ENCODE data around the gene NPR3. TPM values are rescaled to one million over a fixed set of nuclear protein-coding genes. Genes with fewer than 3 reads are reported as not detected.

NPR3 gene, protein sequence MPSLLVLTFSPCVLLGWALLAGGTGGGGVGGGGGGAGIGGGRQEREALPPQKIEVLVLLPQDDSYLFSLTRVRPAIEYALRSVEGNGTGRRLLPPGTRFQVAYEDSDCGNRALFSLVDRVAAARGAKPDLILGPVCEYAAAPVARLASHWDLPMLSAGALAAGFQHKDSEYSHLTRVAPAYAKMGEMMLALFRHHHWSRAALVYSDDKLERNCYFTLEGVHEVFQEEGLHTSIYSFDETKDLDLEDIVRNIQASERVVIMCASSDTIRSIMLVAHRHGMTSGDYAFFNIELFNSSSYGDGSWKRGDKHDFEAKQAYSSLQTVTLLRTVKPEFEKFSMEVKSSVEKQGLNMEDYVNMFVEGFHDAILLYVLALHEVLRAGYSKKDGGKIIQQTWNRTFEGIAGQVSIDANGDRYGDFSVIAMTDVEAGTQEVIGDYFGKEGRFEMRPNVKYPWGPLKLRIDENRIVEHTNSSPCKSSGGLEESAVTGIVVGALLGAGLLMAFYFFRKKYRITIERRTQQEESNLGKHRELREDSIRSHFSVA
- 5.8 and 6.6 TPM in 2 replicates for total RNA-seq (2014; rRNA removed; shearing (Covaris generic); ENCODE audit: low replicate concordance)

GRCh38 chr5:32710550-32711361 lies at the start of gene NPR3:
Gene NPR3, plus strand, starts transcription at chr5:32711321. Its CDS starts 456 bp downstream, at chr5:32711777.
- DNase-seq, result peak; percentile 44
- H3K27me3 ChIP-seq, result peaks cover 12% of the 10 kb centered on the region
- H3K36me3 ChIP-seq, result no peaks in the 10 kb centered on the region
- peak within 1 kb of the TSS; percentile 57 for H3K4me3 ChIP-seq
- no peaks in the 10 kb centered on the region for H3K9me3 ChIP-seq

DNA sequence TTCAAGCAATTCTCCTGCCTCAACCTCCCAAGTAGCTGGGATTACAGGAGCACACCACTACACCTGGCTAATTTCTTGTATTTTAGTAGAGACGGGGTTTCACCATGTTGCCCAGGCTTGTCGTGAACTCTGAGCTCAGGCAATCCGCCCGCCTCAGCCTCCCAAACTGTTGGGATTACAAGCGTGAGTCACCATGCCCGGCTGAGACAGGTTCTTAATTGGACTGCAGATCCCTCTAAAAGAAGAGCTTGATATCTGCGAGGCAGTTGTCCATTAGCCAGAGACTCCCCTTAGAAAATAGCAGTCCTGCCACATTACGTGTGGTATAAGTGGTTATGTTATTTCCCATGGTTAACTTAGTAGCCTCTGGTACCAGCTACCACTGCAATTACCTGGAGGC lies 46.6 kb upstream of the NPR3 start:
- Histone ChIP-seq H3K9me3 (peaks cover 6% of the 10 kb centered on the region), H3K4me3 (no peak overlapping the region), H3K27me3 (no peaks in the 10 kb centered on the region), H3K36me3 (no peaks in the 10 kb centered on the region)
- no peak for DNase-seq

GRCh38 chr5:32668552-32668951 lies 42.6 kb upstream of the NPR3 start:
- Histone ChIP-seq H3K4me3 (no peak overlapping the region), H3K9me3 (peaks cover 11% of the 10 kb centered on the region), H3K27me3 (no peaks in the 10 kb centered on the region), H3K36me3 (no peaks in the 10 kb centered on the region)
- DNase-seq, result no peak

- no peaks in the 10 kb centered on the region for H3K36me3 ChIP-seq
- H3K4me3 ChIP-seq, result no peak overlapping the region
- no peaks in the 10 kb centered on the region for H3K27me3 ChIP-seq
- no peak for DNase-seq
- H3K9me3 ChIP-seq, result peaks cover 11% of the 10 kb centered on the region
Observed at GRCh38 chr5:32673272-32673671, 37.8 kb upstream of the NPR3 start.

- H3K9me3 ChIP-seq, result peaks cover 4% of the 10 kb centered on the region
- H3K27me3 ChIP-seq, result no peaks in the 10 kb centered on the region
- no peak overlapping the region for H3K4me3 ChIP-seq
- DNase-seq, result no peak
- no peaks in the 10 kb centered on the region for H3K36me3 ChIP-seq
Observed at GRCh38 chr5:32677023-32677422, 34.1 kb upstream of the NPR3 start.

- no peak for DNase-seq
- H3K27me3 ChIP-seq, result no peaks in the 10 kb centered on the region
Observed at GRCh38 chr5:32678472-32678871, 32.6 kb upstream of the NPR3 start.

DNA sequence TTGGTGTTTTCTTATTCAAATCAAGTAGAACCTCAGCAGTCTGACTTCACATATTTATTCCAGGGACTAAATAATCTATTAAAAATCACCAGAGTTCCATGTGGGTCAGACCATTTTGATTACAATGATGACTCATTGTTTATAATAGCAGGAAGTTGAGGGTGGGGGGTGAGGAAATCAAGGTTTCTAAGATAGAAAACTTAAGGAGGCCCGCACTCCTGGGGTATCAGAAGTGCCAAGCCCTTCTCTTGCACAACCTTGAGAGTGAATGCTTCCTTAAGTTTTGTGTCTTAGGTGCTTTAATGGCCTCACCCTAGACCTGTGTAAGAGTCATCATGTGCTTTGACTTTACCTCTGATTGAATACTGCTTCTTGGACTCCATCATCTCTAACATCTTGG lies 31.9 kb upstream of the NPR3 start:
- Histone ChIP-seq H3K36me3 (no peaks in the 10 kb centered on the region), H3K9me3 (peaks cover 7% of the 10 kb centered on the region), H3K4me3 (no peak overlapping the region), H3K27me3 (no peaks in the 10 kb centered on the region)
- DNase-seq, result no peak

More at GRCh38 chr5:32678472-32678871, 32.6 kb upstream of the NPR3 start:
- Histone ChIP-seq H3K9me3 (peaks cover under 1% of the 10 kb centered on the region), H3K36me3 (no peaks in the 10 kb centered on the region), H3K4me3 (no peak overlapping the region)

DNA sequence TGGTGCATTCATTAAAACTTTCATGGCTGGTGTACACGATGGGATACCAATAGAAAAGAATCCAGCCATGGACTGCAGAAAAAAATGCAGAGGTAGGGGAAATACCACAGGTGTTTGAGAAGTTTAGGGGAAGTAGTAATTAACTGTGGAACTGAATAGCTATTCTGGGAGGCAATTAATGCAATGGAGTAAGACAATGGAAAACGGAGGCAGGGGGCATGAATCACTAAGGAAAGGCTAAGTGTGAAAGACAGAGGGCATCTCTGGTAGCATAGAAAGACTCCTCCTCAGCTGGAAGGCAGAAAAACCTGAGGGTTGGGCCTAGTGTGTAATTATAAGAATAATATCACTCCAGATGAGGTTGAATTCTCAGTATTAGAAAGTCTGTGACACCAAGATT lies 30.9 kb upstream of the NPR3 start:
- H3K27me3 ChIP-seq, result no peaks in the 10 kb centered on the region
- no peak for DNase-seq
- H3K36me3 ChIP-seq, result no peaks in the 10 kb centered on the region
- H3K9me3 ChIP-seq, result peaks cover 9% of the 10 kb centered on the region
- no peak overlapping the region for H3K4me3 ChIP-seq

DNA sequence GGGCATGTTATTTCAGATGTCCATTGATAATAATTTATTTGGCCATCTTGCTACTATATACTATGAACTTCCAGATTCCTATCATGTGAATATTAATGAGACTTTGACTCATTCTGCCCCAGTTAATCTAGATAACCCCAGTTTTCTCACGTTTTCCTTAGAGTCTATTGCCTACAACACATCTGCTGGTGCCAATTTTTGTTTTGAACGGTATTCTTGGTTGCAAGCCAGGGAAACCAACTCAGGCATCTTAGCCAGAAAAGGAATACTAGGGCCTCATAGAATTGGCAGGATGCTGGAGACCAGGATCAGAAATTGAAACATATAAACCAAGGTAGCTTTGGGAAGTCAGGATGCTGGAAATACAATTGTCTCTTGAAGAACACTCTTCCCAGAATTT lies 28.0 kb upstream of the NPR3 start:
- H3K9me3 ChIP-seq, result peaks cover 11% of the 10 kb centered on the region
- no peak overlapping the region for H3K4me3 ChIP-seq
- DNase-seq, result peak; percentile 43
- H3K36me3 ChIP-seq, result no peaks in the 10 kb centered on the region
- no peaks in the 10 kb centered on the region for H3K27me3 ChIP-seq

DNA sequence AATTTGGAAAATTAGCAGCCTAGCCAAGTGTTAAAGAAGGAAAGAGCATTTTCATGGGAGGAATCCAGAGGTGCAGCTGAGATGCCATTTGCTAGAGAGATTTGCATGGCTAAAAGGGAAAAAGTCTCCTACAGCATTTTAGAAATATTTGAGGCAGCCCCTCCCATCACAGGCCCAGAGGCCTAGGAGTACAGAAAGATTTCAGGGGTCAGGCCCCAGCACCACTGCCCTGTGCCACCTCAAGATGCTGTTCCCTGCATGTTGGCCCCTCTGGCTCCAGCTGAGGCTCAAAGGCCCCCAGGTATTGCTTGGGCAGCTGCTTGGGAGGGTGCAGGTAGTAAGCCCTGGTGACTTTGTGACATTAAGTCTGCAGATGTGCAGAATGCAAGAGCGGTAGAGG lies 26.9 kb upstream of the NPR3 start:
- no peaks in the 10 kb centered on the region for H3K27me3 ChIP-seq
- peaks cover 11% of the 10 kb centered on the region for H3K9me3 ChIP-seq
- no peak overlapping the region for H3K4me3 ChIP-seq
- no peaks in the 10 kb centered on the region for H3K36me3 ChIP-seq
- DNase-seq, result no peak

DNA sequence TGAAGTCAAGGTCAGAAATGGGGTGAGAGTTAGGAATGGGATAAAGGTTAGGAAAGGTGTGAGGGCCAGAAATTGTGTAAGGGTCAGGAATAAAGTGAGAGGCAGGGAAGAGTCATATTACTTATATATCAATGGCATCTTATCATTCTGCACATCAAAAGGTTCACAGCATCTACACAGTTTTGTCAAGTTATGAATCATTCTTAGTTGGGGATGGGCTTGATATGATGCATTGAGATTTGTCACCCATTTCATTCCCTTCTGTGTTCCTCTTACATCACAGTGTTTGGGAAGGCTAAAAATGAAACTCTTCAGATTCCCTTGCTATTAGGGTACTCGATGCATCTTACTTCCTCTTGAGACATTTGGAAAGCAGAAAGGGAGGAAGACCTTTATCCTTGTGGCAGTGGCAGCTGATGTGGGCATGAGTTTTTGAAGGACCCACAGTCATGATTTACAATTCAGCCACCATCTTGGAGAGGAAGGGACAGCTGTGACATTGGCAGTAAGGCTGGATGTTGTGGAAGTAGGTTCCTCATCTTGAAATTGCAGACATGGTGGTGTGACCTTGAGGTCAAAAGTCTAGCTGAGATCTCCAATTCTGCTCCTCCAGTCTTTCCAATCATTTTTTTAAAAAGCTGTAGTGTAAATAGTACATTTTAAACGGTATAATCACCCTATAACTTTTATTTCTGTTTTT lies 24.2 kb upstream of the NPR3 start:
- no peak for DNase-seq
- Histone ChIP-seq H3K4me3 (no peak overlapping the region), H3K36me3 (no peaks in the 10 kb centered on the region), H3K9me3 (peaks cover 11% of the 10 kb centered on the region), H3K27me3 (no peaks in the 10 kb centered on the region)

GRCh38 chr5:32687499-32687831 lies 23.7 kb upstream of the NPR3 start:
- Histone ChIP-seq H3K36me3 (no peaks in the 10 kb centered on the region), H3K27me3 (no peaks in the 10 kb centered on the region), H3K9me3 (peaks cover 11% of the 10 kb centered on the region), H3K4me3 (no peak overlapping the region)
- peak; percentile 33 for DNase-seq

GRCh38 chr5:32690153-32690552 lies 21.0 kb upstream of the NPR3 start:
- no peaks in the 10 kb centered on the region for H3K27me3 ChIP-seq
- no peaks in the 10 kb centered on the region for H3K36me3 ChIP-seq
- no peak overlapping the region for H3K4me3 ChIP-seq
- peaks cover 2% of the 10 kb centered on the region; the same call in 1 of the 2 replicates for H3K9me3 ChIP-seq
- no peak for DNase-seq

- no peak for DNase-seq
- Histone ChIP-seq H3K27me3 (no peaks in the 10 kb centered on the region), H3K4me3 (no peak overlapping the region), H3K36me3 (no peaks in the 10 kb centered on the region), H3K9me3 (peaks cover 2% of the 10 kb centered on the region; the same call in 1 of the 2 replicates)
Observed at GRCh38 chr5:32690666-32691065, 20.5 kb upstream of the NPR3 start.

DNA sequence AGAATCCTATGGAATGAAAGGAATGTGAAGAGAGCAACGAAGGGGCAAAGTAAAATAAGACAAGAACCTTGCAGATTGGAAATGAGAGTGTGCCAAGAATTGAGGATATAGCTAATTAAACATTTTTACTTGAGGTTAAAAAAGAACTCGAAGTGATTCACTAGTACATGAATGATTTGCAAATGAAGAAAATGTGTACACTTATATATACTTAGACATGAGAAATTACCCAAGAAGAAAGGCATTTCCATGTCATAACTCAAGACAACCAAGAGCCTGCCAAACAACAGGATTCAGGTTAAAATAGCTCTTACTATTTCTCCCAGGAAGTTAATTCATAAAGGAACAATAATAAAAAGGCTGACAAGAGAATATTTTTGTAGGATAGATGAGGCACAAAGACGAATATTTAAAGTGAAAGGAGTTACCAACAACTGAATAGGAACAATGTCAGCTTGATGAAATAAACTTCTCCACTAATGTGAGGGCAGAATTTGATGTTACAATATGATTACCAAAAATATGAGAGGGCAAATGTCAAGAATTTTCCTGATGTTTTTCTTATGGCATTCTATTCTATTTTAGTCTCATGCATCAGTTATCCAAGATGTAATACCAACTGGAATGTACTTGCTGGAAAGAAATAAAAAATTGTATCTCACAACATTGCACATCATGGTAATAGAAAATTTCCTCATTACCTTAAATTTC lies 18.9 kb upstream of the NPR3 start:
- no peak for DNase-seq
- H3K9me3 ChIP-seq, result no peaks in the 10 kb centered on the region
- no peak overlapping the region for H3K4me3 ChIP-seq
- no peaks in the 10 kb centered on the region for H3K36me3 ChIP-seq
- H3K27me3 ChIP-seq, result no peaks in the 10 kb centered on the region

DNA sequence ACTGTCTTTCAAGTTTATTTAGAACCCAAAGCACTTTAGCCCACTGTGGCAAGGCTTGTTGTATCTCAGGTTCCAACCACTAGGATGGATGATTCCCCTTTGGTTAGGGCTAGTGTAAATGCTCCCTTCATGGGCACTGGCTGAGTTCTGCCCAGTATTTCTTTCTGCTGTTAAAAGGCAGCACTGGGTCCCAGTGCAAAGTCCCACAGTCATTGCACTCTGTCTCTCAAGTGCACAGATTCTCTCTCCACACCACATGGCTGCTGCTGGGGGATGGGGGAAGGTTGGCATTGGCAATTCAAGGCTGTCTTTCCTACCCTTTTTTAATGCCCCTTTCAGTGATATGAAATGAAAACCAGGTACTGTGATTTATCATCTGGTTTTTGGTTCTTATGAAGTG lies 7.2 kb upstream of the NPR3 start:
- no peak overlapping the region for H3K4me3 ChIP-seq
- no peak for DNase-seq
- no peaks in the 10 kb centered on the region for H3K36me3 ChIP-seq
- H3K27me3 ChIP-seq, result no peaks in the 10 kb centered on the region
- H3K9me3 ChIP-seq, result no peaks in the 10 kb centered on the region
